SK-N-SH (cell line): ENCODE measurements around the gene ZDHHC14. TPM values are rescaled to one million over a fixed set of nuclear protein-coding genes. Genes with fewer than 3 reads are reported as not detected.

Experiments used
- CTCF ChIA-PET: fragments of 300-600, 350-600 bp; formaldehyde crosslinking; extraction: SDS; loops from one replicate; lab custom pipeline; 2021; lab: Yijun Ruan, JAX
- POLR2A ChIA-PET: fragments of 350-600 bp; sonication (Branson Sonifier 250); formaldehyde crosslinking; extraction: SDS; loops from one replicate; lab custom pipeline; 2020; ENCODE audit warnings: antibody characterized with exemption, inconsistent platforms; lab: Yijun Ruan, JAX
- DNase-seq: peaks from one replicate; pipeline ENCODE4 v3.0.0; 2012
- H2AFZ ChIP-seq: fragments of 200-600 bp; sonication (generic); 2 replicates; pipeline ENCODE4 v1.8.1; 2016; ENCODE audit warnings: antibody characterized with exemption, mild to moderate bottlenecking, low read depth
- H3F3A ChIP-seq: fragments of 200-600 bp; sonication (generic); replicated peaks from 2 replicates; pipeline ENCODE3; 2016; ENCODE audit warnings: antibody characterized with exemption, mild to moderate bottlenecking; ENCODE audit not compliant: insufficient read depth
- H3K27ac ChIP-seq, 2 experiments: fragments of 200-500 bp in 1 of 2; fragments of 200-600 bp in 1 of 2; sonication (Bioruptor generic) in 1 of 2; sonication (generic), shearing (Covaris generic) in 1 of 2; 2 replicates each; pipeline versions ENCODE4 v1.5.1 to v1.6.1; 2014 to 2016; ENCODE audit warnings: low read depth in 2 of 2, inconsistent platforms in 1 of 2, low read length in 1 of 2, mild to moderate bottlenecking in 1 of 2, mixed read lengths in 1 of 2
- H3K27me3 ChIP-seq: fragments of 200-600 bp; sonication (generic), shearing (Covaris generic); 2 replicates; pipeline ENCODE4 v1.6.1; 2016; ENCODE audit warnings: mixed run types; ENCODE audit not compliant: insufficient read depth
- H3K36me3 ChIP-seq, 2 experiments: fragments of 200-500 bp in 1 of 2; fragments of 200-600 bp in 1 of 2; sonication (Bioruptor generic) in 1 of 2; sonication (generic) in 1 of 2; replicated peaks in 1 of 2; 2 replicates each; pipeline versions ENCODE3 to v1.5.1; 2014 to 2016; ENCODE audit warnings: low read length in 1 of 2, mild to moderate bottlenecking in 1 of 2; ENCODE audit not compliant: insufficient read depth in 2 of 2, control insufficient read depth in 1 of 2
- H3K4me1 ChIP-seq, 2 experiments: fragments of 200-500 bp in 1 of 2; fragments of 200-600 bp in 1 of 2; sonication (Bioruptor generic) in 1 of 2; sonication (generic), shearing (Covaris generic) in 1 of 2; 2 replicates each; pipeline versions ENCODE4 v1.5.1 to v1.6.1; 2014 to 2016; ENCODE audit warnings: low read depth in 1 of 2, low read length in 1 of 2, mixed run types in 1 of 2; ENCODE audit not compliant: insufficient read depth in 2 of 2, control insufficient read depth in 1 of 2
- H3K4me2 ChIP-seq: fragments of 200-600 bp; sonication (generic), shearing (Covaris generic); 2 replicates; pipeline ENCODE4 v1.6.1; 2017; ENCODE audit warnings: mixed run types
- H3K4me3 ChIP-seq, 2 experiments: fragments of 200-500 bp in 1 of 2; fragments of 200-600 bp in 1 of 2; sonication (Bioruptor generic) in 1 of 2; sonication (generic), shearing (Covaris generic) in 1 of 2; 2 replicates each; pipeline versions ENCODE4 v1.5.1 to v1.8.1; 2014 to 2016; ENCODE audit warnings: low read depth in 2 of 2, inconsistent platforms in 1 of 2, low read length in 1 of 2, mild to moderate bottlenecking in 1 of 2, mixed read lengths in 1 of 2, moderate library complexity in 1 of 2
- H3K79me2 ChIP-seq: fragments of 200-600 bp; sonication (generic); 2 replicates; pipeline ENCODE4 v1.8.1; 2017; ENCODE audit warnings: mild to moderate bottlenecking; ENCODE audit not compliant: insufficient read depth
- H3K9ac ChIP-seq: fragments of 200-600 bp; sonication (generic); 2 replicates; pipeline ENCODE4 v1.6.1; 2017; ENCODE audit warnings: mixed run types
- H3K9me2 ChIP-seq: fragments of 200-600 bp; sonication (generic); 2 replicates; pipeline ENCODE4 v1.6.1; 2017; ENCODE audit warnings: mixed run types
- H3K9me3 ChIP-seq: fragments of 200-600 bp; sonication (generic); 2 replicates; pipeline ENCODE4 v1.6.1; 2017; ENCODE audit warnings: mixed run types, mild to moderate bottlenecking, moderate library complexity
- H4K20me1 ChIP-seq: fragments of 200-600 bp; sonication (generic); 2 replicates; pipeline ENCODE4 v1.6.1; 2017; ENCODE audit warnings: mild to moderate bottlenecking, mixed run types; ENCODE audit not compliant: insufficient read depth
- ELF1 ChIP-seq: IDR thresholded peaks from 2 replicates; pipeline ENCODE4 v1.4.0; 2012
- EZH2phosphoT487 ChIP-seq: fragments of 200-600 bp; sonication (generic); IDR thresholded peaks from 2 replicates; pipeline ENCODE4 v1.6.1; 2017; ENCODE audit warnings: low read depth, mixed run types, mild to moderate bottlenecking, antibody characterized with exemption, moderate library complexity, borderline replicate concordance
- FOSL2 ChIP-seq: IDR thresholded peaks from 2 replicates; pipeline ENCODE4 v1.4.0; 2012; ENCODE audit warnings: low read depth, mild to moderate bottlenecking, moderate library complexity, borderline replicate concordance
- FOXM1 ChIP-seq: IDR thresholded peaks from 2 replicates; pipeline ENCODE4 v1.4.0; 2012; ENCODE audit warnings: low read depth, mild to moderate bottlenecking
- GABPA ChIP-seq: IDR thresholded peaks from 2 replicates; pipeline ENCODE4 v1.4.0; 2012; ENCODE audit warnings: low read depth, mild to moderate bottlenecking
- JUND ChIP-seq: IDR thresholded peaks from 2 replicates; pipeline ENCODE4 v1.4.0; 2012
- NRF1 ChIP-seq: IDR thresholded peaks from 2 replicates; pipeline ENCODE4 v1.6.1; 2012; ENCODE audit warnings: low read depth, mild to moderate bottlenecking, low read length
- POLR2AphosphoS5 ChIP-seq: IDR thresholded peaks from 2 replicates; pipeline ENCODE4 v1.6.1; 2012; ENCODE audit warnings: low read depth, low read length
- RFX5 ChIP-seq: IDR thresholded peaks from 2 replicates; pipeline ENCODE4 v1.6.1; 2012; ENCODE audit warnings: mild to moderate bottlenecking, improper control_type of control experiment, low read length
- SMC3 ChIP-seq: IDR thresholded peaks from 2 replicates; pipeline ENCODE4 v1.6.1; 2012; ENCODE audit warnings: low read depth, low read length, improper control_type of control experiment
- TAF1 ChIP-seq: IDR thresholded peaks from 2 replicates; pipeline ENCODE4 v1.6.1; 2012; ENCODE audit warnings: low read depth, mild to moderate bottlenecking, low read length, moderate library complexity, borderline replicate concordance
- TCF12 ChIP-seq: IDR thresholded peaks from 2 replicates; pipeline ENCODE4 v1.4.0; 2012
- YY1 ChIP-seq: IDR thresholded peaks from 2 replicates; pipeline ENCODE4 v1.4.0; 2012; ENCODE audit warnings: low read depth, mild to moderate bottlenecking
- WGBS: methylation state at CpG from one replicate; pipeline ENCODE4 v1.1.6; 2017; ENCODE audit warnings: low lambda C conversion rate; 5-methylcytosine and 5-hydroxymethylcytosine counted together
- polyA plus RNA-seq, 3 experiments: library from polyadenylated mRNA; depleted of rRNA; stranded (reverse); fragments of >200 nt; gene quantifications; 2 replicates each; pipeline ENCODE4 v1.2.3, GENCODE V29; 2012
- TF ChIP-seq, protein P1 (sequence below): IDR thresholded peaks from 2 replicates; pipeline ENCODE4 v1.4.0; 2012; ENCODE audit warnings: low read depth, borderline replicate concordance
- TF ChIP-seq, protein P2 (sequence below): IDR thresholded peaks from 2 replicates; pipeline ENCODE4 v1.6.1; 2012; ENCODE audit warnings: mild to moderate bottlenecking, low read depth, low read length, moderate library complexity
- TF ChIP-seq, protein P3 (sequence below): fragments of 200-600 bp; sonication (generic); IDR thresholded peaks from 2 replicates; pipeline ENCODE4 v1.6.1; 2017; ENCODE audit warnings: antibody characterized with exemption, mild to moderate bottlenecking, moderate library complexity
- TF ChIP-seq, protein P4 (sequence below): IDR thresholded peaks from 2 replicates; pipeline ENCODE4; 2012
- TF ChIP-seq, protein P5 (sequence below): IDR thresholded peaks from 2 replicates; pipeline ENCODE4 v1.4.0; 2012; ENCODE audit warnings: low read depth, borderline replicate concordance

Gene ZDHHC14
- polyA plus RNA-seq, 1 of the 3 experiments (the other 2 are of a cell fraction): 5.4 TPM

DNA sequence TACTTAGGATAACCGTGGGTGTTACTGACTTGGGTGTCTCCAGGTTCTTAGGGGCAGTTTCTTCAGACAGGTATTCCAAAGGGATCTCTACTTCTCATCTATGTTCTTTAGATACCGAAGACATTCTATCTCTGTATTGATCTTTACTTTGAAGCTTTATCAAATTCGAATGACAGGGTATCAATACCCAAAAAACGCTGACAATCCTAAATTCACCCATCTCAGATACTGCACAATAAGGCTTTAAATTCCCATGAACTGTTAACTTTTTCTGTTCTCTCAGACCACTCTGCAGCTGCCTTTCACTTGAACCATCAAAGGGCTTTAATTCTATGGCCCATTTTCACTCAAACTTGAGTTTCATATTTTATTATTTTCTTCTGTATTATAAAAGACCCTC is 72.1 kb downstream of the ZDHHC14 start:
- H3K79me2 ChIP-seq: no peaks in the 10 kb centered on the region
- DNase-seq: no peak
- H3K4me2 ChIP-seq: no peak overlapping the region
- POLR2A ChIA-PET: no interaction called here
- 86% methylated on average over 4 of the region's 4 CpGs for WGBS
- H4K20me1 ChIP-seq: no peaks in the 10 kb centered on the region
- no peaks in the 10 kb centered on the region for H3K9me2 ChIP-seq
- peaks cover 0 to 4% of the 10 kb centered on the region in 2 experiments; a peak in 1 of 4 replicates for H3K4me1 ChIP-seq
- CTCF ChIA-PET: no interaction called here
- no peak overlapping the region for H2AFZ ChIP-seq
- H3K36me3 ChIP-seq: no peaks in the 10 kb centered on the region
- H3K27me3 ChIP-seq: no peaks in the 10 kb centered on the region
- H3F3A ChIP-seq: no peaks in the 10 kb centered on the region
- TF ChIP-seq RFX5 (no peak), FOXM1 (no peak), ELF1 (no peak), GABPA (no peak), TAF1 (no peak), SMC3 (no peak), TCF12 (no peak), EZH2phosphoT487 (no peak), YY1 (no peak), FOSL2 (no peak), POLR2AphosphoS5 (no peak), NRF1 (no peak), JUND (no peak)
- TF ChIP-seq, protein P1, sequence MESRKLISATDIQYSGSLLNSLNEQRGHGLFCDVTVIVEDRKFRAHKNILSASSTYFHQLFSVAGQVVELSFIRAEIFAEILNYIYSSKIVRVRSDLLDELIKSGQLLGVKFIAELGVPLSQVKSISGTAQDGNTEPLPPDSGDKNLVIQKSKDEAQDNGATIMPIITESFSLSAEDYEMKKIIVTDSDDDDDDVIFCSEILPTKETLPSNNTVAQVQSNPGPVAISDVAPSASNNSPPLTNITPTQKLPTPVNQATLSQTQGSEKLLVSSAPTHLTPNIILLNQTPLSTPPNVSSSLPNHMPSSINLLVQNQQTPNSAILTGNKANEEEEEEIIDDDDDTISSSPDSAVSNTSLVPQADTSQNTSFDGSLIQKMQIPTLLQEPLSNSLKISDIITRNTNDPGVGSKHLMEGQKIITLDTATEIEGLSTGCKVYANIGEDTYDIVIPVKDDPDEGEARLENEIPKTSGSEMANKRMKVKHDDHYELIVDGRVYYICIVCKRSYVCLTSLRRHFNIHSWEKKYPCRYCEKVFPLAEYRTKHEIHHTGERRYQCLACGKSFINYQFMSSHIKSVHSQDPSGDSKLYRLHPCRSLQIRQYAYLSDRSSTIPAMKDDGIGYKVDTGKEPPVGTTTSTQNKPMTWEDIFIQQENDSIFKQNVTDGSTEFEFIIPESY: no peak
- TF ChIP-seq, protein P2, sequence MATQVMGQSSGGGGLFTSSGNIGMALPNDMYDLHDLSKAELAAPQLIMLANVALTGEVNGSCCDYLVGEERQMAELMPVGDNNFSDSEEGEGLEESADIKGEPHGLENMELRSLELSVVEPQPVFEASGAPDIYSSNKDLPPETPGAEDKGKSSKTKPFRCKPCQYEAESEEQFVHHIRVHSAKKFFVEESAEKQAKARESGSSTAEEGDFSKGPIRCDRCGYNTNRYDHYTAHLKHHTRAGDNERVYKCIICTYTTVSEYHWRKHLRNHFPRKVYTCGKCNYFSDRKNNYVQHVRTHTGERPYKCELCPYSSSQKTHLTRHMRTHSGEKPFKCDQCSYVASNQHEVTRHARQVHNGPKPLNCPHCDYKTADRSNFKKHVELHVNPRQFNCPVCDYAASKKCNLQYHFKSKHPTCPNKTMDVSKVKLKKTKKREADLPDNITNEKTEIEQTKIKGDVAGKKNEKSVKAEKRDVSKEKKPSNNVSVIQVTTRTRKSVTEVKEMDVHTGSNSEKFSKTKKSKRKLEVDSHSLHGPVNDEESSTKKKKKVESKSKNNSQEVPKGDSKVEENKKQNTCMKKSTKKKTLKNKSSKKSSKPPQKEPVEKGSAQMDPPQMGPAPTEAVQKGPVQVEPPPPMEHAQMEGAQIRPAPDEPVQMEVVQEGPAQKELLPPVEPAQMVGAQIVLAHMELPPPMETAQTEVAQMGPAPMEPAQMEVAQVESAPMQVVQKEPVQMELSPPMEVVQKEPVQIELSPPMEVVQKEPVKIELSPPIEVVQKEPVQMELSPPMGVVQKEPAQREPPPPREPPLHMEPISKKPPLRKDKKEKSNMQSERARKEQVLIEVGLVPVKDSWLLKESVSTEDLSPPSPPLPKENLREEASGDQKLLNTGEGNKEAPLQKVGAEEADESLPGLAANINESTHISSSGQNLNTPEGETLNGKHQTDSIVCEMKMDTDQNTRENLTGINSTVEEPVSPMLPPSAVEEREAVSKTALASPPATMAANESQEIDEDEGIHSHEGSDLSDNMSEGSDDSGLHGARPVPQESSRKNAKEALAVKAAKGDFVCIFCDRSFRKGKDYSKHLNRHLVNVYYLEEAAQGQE: no peak
- TF ChIP-seq, protein P3, sequence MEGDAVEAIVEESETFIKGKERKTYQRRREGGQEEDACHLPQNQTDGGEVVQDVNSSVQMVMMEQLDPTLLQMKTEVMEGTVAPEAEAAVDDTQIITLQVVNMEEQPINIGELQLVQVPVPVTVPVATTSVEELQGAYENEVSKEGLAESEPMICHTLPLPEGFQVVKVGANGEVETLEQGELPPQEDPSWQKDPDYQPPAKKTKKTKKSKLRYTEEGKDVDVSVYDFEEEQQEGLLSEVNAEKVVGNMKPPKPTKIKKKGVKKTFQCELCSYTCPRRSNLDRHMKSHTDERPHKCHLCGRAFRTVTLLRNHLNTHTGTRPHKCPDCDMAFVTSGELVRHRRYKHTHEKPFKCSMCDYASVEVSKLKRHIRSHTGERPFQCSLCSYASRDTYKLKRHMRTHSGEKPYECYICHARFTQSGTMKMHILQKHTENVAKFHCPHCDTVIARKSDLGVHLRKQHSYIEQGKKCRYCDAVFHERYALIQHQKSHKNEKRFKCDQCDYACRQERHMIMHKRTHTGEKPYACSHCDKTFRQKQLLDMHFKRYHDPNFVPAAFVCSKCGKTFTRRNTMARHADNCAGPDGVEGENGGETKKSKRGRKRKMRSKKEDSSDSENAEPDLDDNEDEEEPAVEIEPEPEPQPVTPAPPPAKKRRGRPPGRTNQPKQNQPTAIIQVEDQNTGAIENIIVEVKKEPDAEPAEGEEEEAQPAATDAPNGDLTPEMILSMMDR: no peak
- TF ChIP-seq, protein P4, sequence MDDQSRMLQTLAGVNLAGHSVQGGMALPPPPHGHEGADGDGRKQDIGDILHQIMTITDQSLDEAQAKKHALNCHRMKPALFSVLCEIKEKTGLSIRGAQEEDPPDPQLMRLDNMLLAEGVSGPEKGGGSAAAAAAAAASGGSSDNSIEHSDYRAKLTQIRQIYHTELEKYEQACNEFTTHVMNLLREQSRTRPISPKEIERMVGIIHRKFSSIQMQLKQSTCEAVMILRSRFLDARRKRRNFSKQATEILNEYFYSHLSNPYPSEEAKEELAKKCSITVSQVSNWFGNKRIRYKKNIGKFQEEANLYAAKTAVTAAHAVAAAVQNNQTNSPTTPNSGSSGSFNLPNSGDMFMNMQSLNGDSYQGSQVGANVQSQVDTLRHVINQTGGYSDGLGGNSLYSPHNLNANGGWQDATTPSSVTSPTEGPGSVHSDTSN: no peak
- TF ChIP-seq, protein P5, sequence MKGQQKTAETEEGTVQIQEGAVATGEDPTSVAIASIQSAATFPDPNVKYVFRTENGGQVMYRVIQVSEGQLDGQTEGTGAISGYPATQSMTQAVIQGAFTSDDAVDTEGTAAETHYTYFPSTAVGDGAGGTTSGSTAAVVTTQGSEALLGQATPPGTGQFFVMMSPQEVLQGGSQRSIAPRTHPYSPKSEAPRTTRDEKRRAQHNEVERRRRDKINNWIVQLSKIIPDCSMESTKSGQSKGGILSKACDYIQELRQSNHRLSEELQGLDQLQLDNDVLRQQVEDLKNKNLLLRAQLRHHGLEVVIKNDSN: no peak
- no peak overlapping the region for H3K27ac ChIP-seq
- no peak overlapping the region for H3K9ac ChIP-seq
- H3K4me3 ChIP-seq: no peak overlapping the region
- no peaks in the 10 kb centered on the region for H3K9me3 ChIP-seq
